HepG2 (cell line): ENCODE results near the gene PTPN14. TPM values are rescaled to one million over a fixed set of nuclear protein-coding genes. Genes with fewer than 3 reads are reported as not detected.

Source experiments
- ATAC-seq: fragments of 200-7000 bp; cut with Tn5 transposase; 3 replicates; pipeline ENCODE4 v1.9.1; 2020; ENCODE audit warnings: mild to moderate bottlenecking, moderate library complexity
- BruUV-seq: library from RNA; stranded (reverse); fragments of 400-500 nt; replicated peaks from 2 replicates; lab custom pipeline; 2021; lab: Mats Ljungman, UMichigan
- CTCF ChIA-PET: fragments of 300-600 bp; formaldehyde crosslinking; extraction: SDS; loops from one replicate; lab custom pipeline; 2021; ENCODE audit warnings: low total read pairs, inconsistent platforms, low intra/inter-chr PET ratio; lab: Yijun Ruan, JAX
- POLR2A ChIA-PET: fragments of 350-600 bp; sonication (Branson Sonifier 250); formaldehyde crosslinking; loops from one replicate; lab custom pipeline; 2020; ENCODE audit warnings: antibody characterized with exemption, inconsistent platforms; lab: Yijun Ruan, JAX
- DNase-seq: peaks from one replicate; pipeline ENCODE4 v3.0.0-alpha.2; 2015; ENCODE audit warnings: low spot score
- FAIRE-seq: peaks from 3 replicates; lab custom pipeline; 2011; peaks lifted over from hg19 to GRCh38; lab: Jason Lieb, UNC
- H2AFZ ChIP-seq: one replicate; pipeline ENCODE4 v1.6.1; 2011; ENCODE audit warnings: low read length, inconsistent platforms
- H3K27ac ChIP-seq: fragments of 300-600 bp; 3 replicates; pipeline ENCODE4 v1.8.0; 2011; ENCODE audit warnings: mixed run types, mild to moderate bottlenecking, mixed read lengths, low read length, inconsistent platforms; ENCODE audit not compliant: insufficient read depth; ENCODE audit errors: extremely low read length
- H3K27me3 ChIP-seq, 2 experiments: fragments of 200-600 bp in 1 of 2; 2 replicates in 1 of 2; 3 replicates in 1 of 2; pipeline versions ENCODE4 v1.6.0 to v1.8.0; 2011; ENCODE audit warnings: low read length in 2 of 2, mild to moderate bottlenecking in 2 of 2, moderate library complexity in 2 of 2, inconsistent platforms in 1 of 2; ENCODE audit not compliant: insufficient read depth in 2 of 2, control insufficient read depth in 1 of 2
- H3K36me3 ChIP-seq, 2 experiments: fragments of 200-600 bp in 1 of 2; replicated peaks in 1 of 2; 2 replicates in 1 of 2; 3 replicates in 1 of 2; pipeline versions ENCODE4 v1.5.1 to v1.8.0; 2011; ENCODE audit warnings: low read length in 2 of 2, inconsistent platforms in 1 of 2; ENCODE audit not compliant: insufficient read depth in 2 of 2, control insufficient read depth in 1 of 2
- H3K4me1 ChIP-seq: 2 replicates; pipeline ENCODE4 v1.5.1; 2012; ENCODE audit warnings: low read length, inconsistent platforms; ENCODE audit not compliant: insufficient read depth
- H3K4me2 ChIP-seq: 2 replicates; pipeline ENCODE4 v1.6.0; 2011; ENCODE audit warnings: low read depth, low read length, inconsistent platforms
- H3K4me3 ChIP-seq, 3 experiments: fragments of 200-600 bp in 1 of 3; sonication (generic), shearing (Covaris generic) in 1 of 3; replicated peaks in 1 of 3; 2 replicates each; pipeline ENCODE4 v1.5.1; 2011 to 2016; ENCODE audit warnings: low read length in 3 of 3, inconsistent platforms in 2 of 3, low read depth in 2 of 3, mild to moderate bottlenecking in 2 of 3, control low read depth in 1 of 3, mixed read lengths in 1 of 3; ENCODE audit not compliant: insufficient read depth in 1 of 3
- H3K79me2 ChIP-seq: one replicate; pipeline ENCODE4 v1.6.1; 2011; ENCODE audit warnings: low read length, inconsistent platforms; ENCODE audit not compliant: insufficient read depth
- H3K9ac ChIP-seq: 2 replicates; pipeline ENCODE4 v1.6.0; 2011; ENCODE audit warnings: mild to moderate bottlenecking, low read depth, low read length, inconsistent platforms; ENCODE audit not compliant: insufficient read depth
- H3K9me3 ChIP-seq: 2 replicates; pipeline ENCODE4 v1.5.1; 2012; ENCODE audit warnings: mild to moderate bottlenecking, low read length
- H4K20me1 ChIP-seq: 2 replicates; pipeline ENCODE4 v1.6.0; 2011; ENCODE audit warnings: inconsistent platforms, mild to moderate bottlenecking, low read length, moderate library complexity; ENCODE audit not compliant: insufficient read depth
- ARID4A ChIP-seq: sonication (generic); formaldehyde crosslinking; IDR thresholded peaks from 2 replicates; pipeline ENCODE4 v1.5.0; 2020; ENCODE audit warnings: mild to moderate bottlenecking, missing genetic modification reagents, borderline replicate concordance
- FLYWCH1 ChIP-seq: sonication (generic); formaldehyde crosslinking; IDR thresholded peaks from 2 replicates; pipeline ENCODE4 v1.8.1; 2023; ENCODE audit warnings: mild to moderate bottlenecking, missing genetic modification reagents
- NFKB2 ChIP-seq: sonication (generic); formaldehyde crosslinking; IDR thresholded peaks from 2 replicates; pipeline ENCODE4 v1.4.0; 2020; ENCODE audit warnings: missing genetic modification reagents, borderline replicate concordance
- SRY ChIP-seq: sonication (generic); formaldehyde crosslinking; IDR thresholded peaks from 2 replicates; pipeline ENCODE4 v1.8.0; 2022; ENCODE audit warnings: mild to moderate bottlenecking, missing genetic modification reagents
- ZFX ChIP-seq: sonication (generic); formaldehyde crosslinking; IDR thresholded peaks from 2 replicates; pipeline ENCODE4 v1.4.0; 2020; ENCODE audit warnings: mild to moderate bottlenecking, low read depth, missing genetic modification reagents, moderate library complexity
- ZNF652 ChIP-seq: IDR thresholded peaks from 2 replicates; pipeline ENCODE4 v1.6.1; 2016; ENCODE audit warnings: low read depth, borderline replicate concordance
- WGBS: methylation state at CpG from one replicate; pipeline ENCODE4 v1.1.6; 2017; ENCODE audit warnings: low lambda C conversion rate; 5-methylcytosine and 5-hydroxymethylcytosine counted together
- in situ Hi-C: cut with HindIII; loops from 2 replicates; pipeline ENCODE4 v1.10.0; 2017; ENCODE audit warnings: low pct_unique_long_range_greater_than_20kb; ENCODE audit not compliant: extremely low pct_ligation_motif_present
- intact Hi-C: fragments of 100-400 bp; cut with micrococcal nuclease; formaldehyde crosslinking; loops from one replicate; pipeline ENCODE4 v1.10.0; 2022; ENCODE audit not compliant: unreplicated experiment
- polyA plus RNA-seq, 8 experiments: library from polyadenylated mRNA; depleted of rRNA in 3 of 8; stranded (reverse) in 7 of 8; unstranded in 1 of 8; fragments of >200 nt; fragmentation: Illumina TruSeq in 4 of 8; extraction: Trizol in 4 of 8; gene quantifications; 2 replicates each; pipeline versions ENCODE4 v1.2.1 to v1.2.3, GENCODE V29; 2011 to 2016; ENCODE audit warnings: low read depth in 4 of 8, missing spikeins in 1 of 8, mixed read lengths in 1 of 8; ENCODE audit not compliant: insufficient read depth in 1 of 8
- total RNA-seq, 5 experiments: library from RNA; depleted of rRNA; stranded (reverse); fragments of >200 nt; fragmentation: Illumina TruSeq; extraction: Trizol; gene quantifications; 2 replicates each; pipeline ENCODE4 v1.2.3, GENCODE V29; 2016; ENCODE audit warnings: low read depth in 1 of 5

The PTPN14 gene
- total and polyA plus RNA-seq, 2 of the 13 experiments (the other 11 are each of a cell fraction or from before 2014, with no cell fraction given): 3.9 to 4.7 TPM

GRCh38 chr1:214440219-214440965 lies 111.0 kb downstream of the PTPN14 start:
- peak overlapping the region; percentile 76 for H3K4me2 ChIP-seq
- FAIRE-seq: no peak
- no peak overlapping the region for H2AFZ ChIP-seq
- peak; percentile 61 for TF ChIP-seq ZNF652 (CRISPR knock-in tag)
- TF ChIP-seq FLYWCH1 (CRISPR knock-in tag): no peak
- 0 out of 2 replicates have a peak, but pooled peaks have one; percentile 31 for TF ChIP-seq ZFX (CRISPR knock-in tag)
- H3K4me3 ChIP-seq: peak overlapping the region in 1 of 3 experiments; percentile 49; a peak in 1 of 6 replicates
- no peaks in the 10 kb centered on the region for H3K36me3 ChIP-seq
- no peaks in the 10 kb centered on the region; a peak in 1 of 5 replicates for H3K27me3 ChIP-seq
- H3K27ac ChIP-seq: peak overlapping the region; percentile 68
- ATAC-seq: peak; percentile 69
- ChIA-PET CTCF (no interaction called here), POLR2A (interaction anchor here (1.5 kb wide), 1 partner anchor 111 kb away, joined by 6 read pairs; the partner anchor contains the start of gene PTPN14)
- peaks cover 38% of the 10 kb centered on the region for H3K4me1 ChIP-seq
- in situ Hi-C loops: no loop called here
- no peaks in the 10 kb centered on the region for H3K79me2 ChIP-seq
- intact Hi-C loops: no loop called here
- no peaks in the 10 kb centered on the region for H3K9me3 ChIP-seq
- DNase-seq: no peak
- 70% methylated on average over 4 of the region's 4 CpGs for WGBS
- peak overlapping the region; percentile 57; the same call in 1 of the 2 replicates for H3K9ac ChIP-seq
- H4K20me1 ChIP-seq: no peaks in the 10 kb centered on the region
- BruUV-seq: no TSS peak

- H3K9ac ChIP-seq: peak overlapping the region; percentile 57
- peak; percentile 92 for FAIRE-seq
- CTCF ChIA-PET: no interaction called here
- TF ChIP-seq ARID4A (CRISPR knock-in tag): peak; percentile 35; the same call in 1 of the 2 replicates
- TF ChIP-seq NFKB2 (CRISPR knock-in tag): no peak
- no peak for TF ChIP-seq SRY
Measured at GRCh38 chr1:214439352-214440119, 111.9 kb downstream of the PTPN14 start.

More at GRCh38 chr1:214439352-214440119, 111.9 kb downstream of the PTPN14 start:
- 2% methylated on average over 12 of the region's 12 CpGs for WGBS
- intact Hi-C loops: loop anchor here (1.0 kb wide), 1 partner anchor 8 kb away; no protein-coding TSS in a partner anchor
- DNase-seq (peak; percentile 90), ATAC-seq (peak; percentile 89)
- Histone ChIP-seq H3K27ac (peak overlapping the region; percentile 68), H3K4me3 (peak overlapping the region; percentile 18 to 49 (median 36); a peak in 4 of 6 replicates), H3K4me2 (peak overlapping the region; percentile 76), H3K79me2 (no peaks in the 10 kb centered on the region), H3K4me1 (peaks cover 38% of the 10 kb centered on the region), H3K27me3 (no peaks in the 10 kb centered on the region), H3K9me3 (no peaks in the 10 kb centered on the region), H4K20me1 (no peaks in the 10 kb centered on the region), H3K36me3 (no peaks in the 10 kb centered on the region), H2AFZ (peak overlapping the region; percentile 72)
- POLR2A ChIA-PET: interaction anchor here (0.9 to 1.5 kb wide), 2 partner anchors 11 to 112 kb away, joined by 3 to 6 read pairs; partner anchors contain the start of gene PTPN14
- BruUV-seq: TSS peak; percentile 97
- in situ Hi-C loops: no loop called here
